ENCODE measurements around the gene SLC22A23.

The SLC22A23 gene

GRCh38 chr6:3446184-3446583 is 10.7 kb downstream of the SLC22A23 start:
- no peak for DNase-seq (ENCODE audit: low read depth, low spot score)

GRCh38 chr6:3444276-3445088 is 12.4 kb downstream of the SLC22A23 start:
- no peak for DNase-seq (ENCODE audit: low read depth, low spot score)

GRCh38 chr6:3443221-3443515 is 13.7 kb downstream of the SLC22A23 start:
- no peak for DNase-seq (ENCODE audit: low read depth, low spot score)

- DNase-seq (ENCODE audit: low read depth, low spot score), result no peak
Measured at GRCh38 chr6:3442431-3443220, 14.2 kb downstream of the SLC22A23 start.

DNA sequence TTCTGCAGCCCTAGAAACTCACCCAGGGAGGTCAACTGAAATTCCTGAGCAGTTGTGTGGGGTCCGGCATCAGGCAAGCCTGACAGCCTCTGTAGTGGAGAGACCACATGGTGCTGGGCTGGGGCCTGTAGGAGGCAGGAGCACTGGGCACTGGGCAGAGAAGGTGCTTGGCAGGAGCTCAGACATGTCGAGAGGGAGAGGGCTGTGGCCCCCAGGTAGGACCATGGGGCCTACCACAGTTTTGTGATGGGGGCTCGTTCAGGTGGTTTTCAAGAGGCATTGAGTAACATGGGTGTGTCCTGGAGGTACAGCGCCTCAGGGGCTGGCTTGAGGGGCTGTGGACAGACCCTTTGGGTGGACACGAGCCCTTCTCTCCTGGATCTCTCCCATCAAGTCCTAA is 15.9 kb downstream of the SLC22A23 start:
- no peak for DNase-seq (ENCODE audit: low read depth, low spot score)

GRCh38 chr6:3439961-3440360 is 16.9 kb downstream of the SLC22A23 start:
- no peak for DNase-seq (ENCODE audit: low read depth, low spot score)

DNA sequence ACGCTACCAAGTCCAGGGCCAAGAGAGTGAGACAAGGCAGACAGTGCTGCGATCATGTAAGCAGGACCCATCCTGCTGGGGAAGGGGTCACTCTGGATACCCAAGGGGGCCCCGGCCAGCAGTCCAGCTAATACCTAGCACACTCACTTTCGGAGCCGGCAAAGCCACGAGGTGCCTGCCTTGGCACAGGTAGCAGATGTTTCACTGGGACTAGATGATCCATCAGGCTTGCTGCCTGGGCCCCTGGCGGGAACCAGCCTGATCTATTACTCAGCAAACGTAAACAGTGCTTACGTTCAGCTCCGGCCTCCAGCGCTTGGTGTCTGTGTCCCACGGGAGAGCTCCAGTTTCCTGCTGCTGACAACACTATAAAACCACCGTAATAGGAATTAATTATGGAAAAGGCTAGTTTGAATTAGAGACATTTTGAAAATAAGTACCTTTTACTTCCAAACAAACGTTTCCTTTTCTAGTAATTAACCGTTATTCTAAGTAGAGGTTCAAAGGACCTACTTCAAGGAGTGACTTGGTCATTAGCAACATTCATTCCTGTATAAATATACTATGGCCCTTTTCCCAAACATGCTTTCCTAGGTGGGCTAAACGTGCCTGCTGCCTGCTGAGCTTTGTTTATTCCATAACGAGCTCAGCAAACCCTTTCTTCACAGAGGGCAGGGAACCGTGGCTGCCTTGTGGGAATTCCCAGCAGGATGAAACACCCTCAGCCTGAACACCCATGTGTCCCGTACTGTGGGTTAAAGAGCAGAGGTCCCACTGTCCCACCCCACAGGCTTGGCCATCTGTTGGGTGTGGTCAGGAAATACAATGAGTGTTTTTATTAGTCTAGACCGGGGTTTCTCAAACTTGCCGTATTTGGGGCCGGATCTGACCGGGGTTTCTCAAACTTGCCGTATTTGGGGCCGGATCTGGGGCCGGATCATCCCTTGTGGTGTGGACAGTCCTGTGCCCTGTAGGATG is 18.4 kb downstream of the SLC22A23 start:
- no peak for DNase-seq (ENCODE audit: low read depth, low spot score)

- DNase-seq (ENCODE audit: low read depth, low spot score), result no peak
Measured at GRCh38 chr6:3433005-3433404, 23.8 kb downstream of the SLC22A23 start.

DNA sequence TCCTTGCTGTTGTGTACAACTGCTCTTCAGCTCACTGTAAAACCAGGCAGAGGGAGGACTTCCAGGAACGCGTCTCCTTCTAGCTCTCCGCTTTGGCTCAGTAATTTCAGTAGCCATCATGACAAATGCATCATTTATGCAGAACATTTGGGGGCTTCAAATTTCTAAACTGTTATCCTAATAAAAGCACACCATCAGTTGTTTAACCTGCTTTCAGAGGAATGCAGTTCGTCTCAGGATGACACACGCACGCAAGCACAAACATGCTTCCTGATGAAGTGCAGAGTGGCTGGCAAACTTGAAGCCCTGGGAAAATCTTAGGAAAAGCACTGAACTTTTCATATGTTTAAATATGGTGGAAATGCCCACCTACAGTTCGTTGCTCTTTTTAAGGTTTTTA is 24.4 kb downstream of the SLC22A23 start:
- DNase-seq (ENCODE audit: low read depth, low spot score), result no peak

- no peak for DNase-seq (ENCODE audit: low read depth, low spot score)
Measured at GRCh38 chr6:3431994-3432393, 24.9 kb downstream of the SLC22A23 start.

- no peak for DNase-seq (ENCODE audit: low read depth, low spot score)
Measured at GRCh38 chr6:3429211-3429610, 27.6 kb downstream of the SLC22A23 start.

DNA sequence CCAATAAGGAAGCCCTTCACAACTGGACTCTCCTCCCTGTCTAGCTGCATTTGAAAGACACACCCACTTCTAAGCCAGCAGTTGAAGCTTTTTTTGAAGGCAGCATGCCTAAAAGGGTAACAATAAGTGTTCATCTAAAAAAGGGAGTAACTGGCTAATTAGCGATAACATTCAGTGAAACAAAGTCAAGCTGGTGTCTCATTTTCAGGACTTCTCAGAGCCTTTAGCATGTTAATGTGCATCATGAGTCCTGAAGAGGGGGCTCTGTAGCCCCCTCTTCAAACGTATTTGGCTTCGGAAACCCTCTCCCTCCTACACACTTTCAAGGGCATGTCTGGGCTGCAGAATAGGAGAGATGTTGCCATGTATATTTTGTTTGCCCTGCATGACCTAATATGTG is 28.1 kb downstream of the SLC22A23 start:
- DNase-seq (ENCODE audit: low read depth, low spot score), result no peak

DNA sequence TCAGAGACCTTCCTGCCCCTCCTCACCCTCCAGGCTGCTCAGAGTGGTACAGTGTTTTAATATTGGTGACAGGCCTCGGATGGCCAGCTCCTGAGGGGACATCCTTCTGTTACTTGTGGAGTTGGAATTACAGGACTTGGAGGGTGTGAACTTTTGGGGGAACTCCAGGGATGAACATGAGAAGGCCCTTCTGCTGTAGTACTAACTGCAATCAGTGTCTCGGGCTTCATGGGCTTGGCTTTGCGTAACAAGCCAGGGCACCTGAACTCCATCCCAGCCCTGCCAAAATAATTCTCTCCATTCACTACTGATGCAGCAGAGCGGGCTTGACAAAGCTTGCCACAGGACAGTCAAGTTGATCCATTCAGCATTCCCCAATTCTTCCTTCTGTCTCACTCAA is 28.6 kb downstream of the SLC22A23 start:
- DNase-seq (ENCODE audit: low read depth, low spot score), result no peak

- no peak for DNase-seq (ENCODE audit: low read depth, low spot score)
Measured at GRCh38 chr6:3427687-3428085, 29.2 kb downstream of the SLC22A23 start.

- DNase-seq (ENCODE audit: low read depth, low spot score), result no peak
Measured at GRCh38 chr6:3426927-3427686, 29.7 kb downstream of the SLC22A23 start.

GRCh38 chr6:3426091-3426926 is 30.5 kb downstream of the SLC22A23 start:
- no peak for DNase-seq (ENCODE audit: low read depth, low spot score)

DNA sequence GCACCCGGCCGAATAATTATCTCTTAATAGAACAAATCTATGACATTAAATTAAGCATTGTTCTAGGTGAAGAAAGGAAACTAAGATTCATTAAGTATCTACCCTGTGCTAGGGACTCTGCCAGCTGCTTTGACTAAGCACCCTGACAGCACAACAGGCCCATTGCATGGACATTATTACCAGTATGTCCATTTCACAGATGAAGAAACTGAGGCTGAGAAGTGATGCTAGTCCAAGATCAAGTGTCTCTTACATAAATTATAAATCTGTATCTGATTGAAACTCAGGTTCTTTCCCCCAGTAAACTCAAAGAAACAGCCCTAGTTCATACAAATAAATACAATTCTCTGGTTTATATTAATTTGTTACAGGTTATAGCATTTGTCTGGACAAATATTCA is 31.3 kb downstream of the SLC22A23 start:
- DNase-seq (ENCODE audit: low read depth, low spot score), result no peak

GRCh38 chr6:3424185-3424927 is 32.5 kb downstream of the SLC22A23 start:
- DNase-seq (ENCODE audit: low read depth, low spot score), result no peak

- DNase-seq (ENCODE audit: low read depth, low spot score), result no peak
Measured at GRCh38 chr6:3423439-3424184, 33.2 kb downstream of the SLC22A23 start.
